Activated naive CD4-positive, alpha-beta T cell treated with anti-CD3 and anti-CD28 coated beads, Interleukin-2, amount 50 U/mL, for 72 hours (primary cell): ENCODE measurements around the gene RUBCN. TPM values are rescaled to one million over a fixed set of nuclear protein-coding genes. Genes with fewer than 3 reads are reported as not detected.
"Not testable (repeated sequence)": the region's sequence is repeated elsewhere in the genome, so short reads cannot be mapped to it uniquely, and the experiment has no call there.

ENCODE experiments used
- ATAC-seq, 2 donors: fragments of 150-1000 bp; cut with Tn5 transposase; 2 replicates each; pipeline ENCODE4 v1.10.0; 2021; ENCODE audit warnings: mild to moderate bottlenecking in 2 of 2, moderate library complexity in 2 of 2
- DNase-seq, 2 donors: peaks; one replicate each; pipeline ENCODE4 v3.0.0; 2021 to 2022; ENCODE audit warnings: low spot score in 2 of 2
- H3K27ac Mint-ChIP-seq, 2 donors: one replicate each; pipeline ENCODE4 v1.8.0; 2022; ENCODE audit warnings: mild to moderate bottlenecking in 2 of 2, mixed read lengths in 2 of 2
- H3K36me3 Mint-ChIP-seq, 2 donors: one replicate each; pipeline ENCODE4 v1.8.0; 2022; ENCODE audit warnings: mixed read lengths in 2 of 2
- H3K9me3 Mint-ChIP-seq, 2 donors: one replicate each; pipeline ENCODE4 v1.8.0; 2022; ENCODE audit warnings: mixed read lengths in 2 of 2
- total RNA-seq, 2 donors: library from RNA; stranded (reverse); gene quantifications; one replicate each; pipeline ENCODE4 v1.2.3, GENCODE V29; 2022

The RUBCN gene
- total RNA-seq, 2 donors from 2014 or later, result 26.0 to 49.3 TPM

DNA sequence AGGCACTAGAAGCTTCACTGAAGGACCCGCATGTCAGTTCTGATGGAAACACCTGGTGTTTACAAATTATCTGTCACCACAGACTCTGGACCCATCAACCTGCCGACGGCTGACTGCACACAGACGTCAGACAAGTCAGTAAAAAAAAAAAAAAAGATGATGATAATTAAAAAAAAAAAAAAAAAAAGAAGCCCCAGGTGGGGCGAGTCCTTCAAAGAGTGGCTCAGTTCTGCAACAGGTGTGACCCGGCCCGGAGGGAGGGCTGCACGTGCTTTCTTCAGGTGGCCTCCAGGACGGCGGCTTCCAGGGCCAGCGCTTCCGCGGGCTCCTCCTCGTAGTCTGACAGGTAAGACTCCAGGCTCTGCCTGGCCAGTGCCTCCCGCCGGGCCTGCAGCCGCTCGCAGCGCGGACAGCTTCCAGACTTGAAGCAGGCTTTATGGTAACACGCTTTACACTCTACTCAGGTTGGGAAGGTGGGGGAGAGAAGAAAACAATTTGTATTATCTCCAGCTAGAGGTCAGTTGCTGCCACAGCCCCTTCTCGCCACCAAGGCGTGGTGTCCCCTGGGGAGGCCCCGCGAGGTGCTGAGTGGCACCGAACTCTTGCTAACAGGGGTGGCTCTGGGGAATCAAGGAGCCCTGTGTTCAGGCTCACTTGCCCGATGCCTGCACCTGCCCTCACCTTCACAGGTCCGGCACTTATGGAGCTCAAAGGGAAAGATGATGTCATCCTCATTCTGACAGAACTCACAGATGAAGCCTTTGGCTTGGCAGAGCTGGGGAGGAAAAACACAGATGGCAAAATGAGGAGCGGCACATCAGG lies 61.8 kb downstream of the RUBCN start:
- Mint-ChIP-seq H3K36me3 (peaks cover 7 to 12% of the 10 kb centered on the region in 2 donors), H3K9me3 (peaks cover 0 to 12% of the 10 kb centered on the region in 2 donors), H3K27ac (peak overlapping the region; percentile 38 to 53)
- ATAC-seq (no peak), DNase-seq (no peak)

DNA sequence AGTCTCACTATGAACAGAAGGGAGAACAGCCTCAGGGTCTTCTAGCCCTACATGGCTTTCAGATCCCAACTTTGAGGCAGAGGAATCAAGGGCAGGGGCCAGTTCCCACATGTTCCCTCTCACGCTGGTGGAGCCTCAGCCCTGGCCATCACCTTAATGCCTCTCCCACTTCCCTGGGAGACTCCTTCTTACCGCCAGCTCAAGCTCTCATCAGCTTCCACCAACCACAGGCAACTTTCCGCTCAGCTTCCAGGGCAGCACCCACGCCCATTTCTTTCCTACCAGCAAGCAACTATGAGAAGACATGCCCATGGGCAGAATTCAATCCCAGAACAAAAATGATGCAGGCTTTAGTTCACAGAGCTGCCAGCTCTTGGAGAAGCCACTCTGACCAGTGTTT lies 63.5 kb downstream of the RUBCN start:
- ATAC-seq (no peak), DNase-seq (no peak)
- H3K27ac Mint-ChIP-seq, result peak overlapping the region; percentile 35 to 77
- H3K36me3 Mint-ChIP-seq, result peaks cover 4 to 7% of the 10 kb centered on the region in 2 donors
- H3K9me3 Mint-ChIP-seq, result peaks cover 0 to 4% of the 10 kb centered on the region in 2 donors

DNA sequence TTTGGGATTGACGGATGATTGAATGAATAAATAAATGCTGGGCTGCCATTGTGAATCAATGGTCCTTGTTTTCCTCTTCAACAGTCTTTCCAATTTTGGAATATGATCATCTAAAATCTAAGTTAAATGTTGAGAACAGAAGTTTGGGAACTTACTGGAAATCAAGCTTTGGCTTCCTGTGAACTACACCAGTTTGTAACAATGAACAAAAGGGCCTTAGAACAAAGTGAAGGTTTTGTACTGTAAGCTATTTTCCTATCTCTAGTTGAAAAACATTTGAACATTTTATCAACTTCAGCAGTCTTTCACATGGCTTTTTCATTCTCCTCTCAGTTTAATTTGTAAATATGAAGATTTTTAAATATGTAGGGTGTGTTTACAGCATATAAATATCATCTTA lies 66.3 kb downstream of the RUBCN start:
- no peaks in the 10 kb centered on the region for H3K9me3 Mint-ChIP-seq
- ATAC-seq, result no peak
- H3K27ac Mint-ChIP-seq, result no peak overlapping the region
- no peak for DNase-seq
- peaks cover 0 to 4% of the 10 kb centered on the region in 2 donors for H3K36me3 Mint-ChIP-seq

GRCh38 chr3:197667968-197668367 lies 68.7 kb downstream of the RUBCN start:
- Mint-ChIP-seq H3K27ac (peak overlapping the region; percentile 3 to 12), H3K9me3 (no peaks in the 10 kb centered on the region), H3K36me3 (no peaks in the 10 kb centered on the region)
- DNase-seq, result no peak
- ATAC-seq, result no peak

- H3K27ac Mint-ChIP-seq, result peak overlapping the region in 1 of 2 donors; percentile 3
- not testable (repeated sequence) for H3K36me3 Mint-ChIP-seq, H3K9me3 Mint-ChIP-seq, ATAC-seq, DNase-seq
Observed at GRCh38 chr3:197667293-197667692, 69.4 kb downstream of the RUBCN start.

GRCh38 chr3:197666221-197666842 lies 70.4 kb downstream of the RUBCN start:
- H3K36me3 Mint-ChIP-seq, DNase-seq, ATAC-seq, H3K9me3 Mint-ChIP-seq, H3K27ac Mint-ChIP-seq: not testable (repeated sequence)

DNA sequence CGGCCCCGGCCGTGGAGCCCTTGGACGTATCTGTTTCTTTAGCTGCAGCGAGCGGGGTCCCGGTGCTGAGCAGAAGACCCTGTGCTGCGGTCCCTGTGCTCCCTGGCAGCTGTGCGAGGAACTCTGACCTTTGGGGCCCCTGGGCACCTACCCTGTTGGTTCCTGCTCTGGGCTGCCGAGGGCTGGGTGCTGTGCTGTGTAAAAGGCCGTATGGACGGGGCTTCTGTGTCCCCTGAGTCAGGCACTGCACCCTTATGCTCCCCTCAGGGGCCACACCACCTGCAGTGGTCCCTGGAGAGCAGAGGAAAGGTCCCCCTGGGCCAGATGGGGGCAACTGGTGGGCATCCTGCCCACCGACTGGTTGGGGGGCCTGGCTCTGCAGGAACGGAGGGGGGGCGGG lies 71.2 kb downstream of the RUBCN start:
- H3K27ac Mint-ChIP-seq, H3K36me3 Mint-ChIP-seq, H3K9me3 Mint-ChIP-seq, DNase-seq: not testable (repeated sequence)
- peak in 1 of 2 donors; percentile 1 for ATAC-seq

DNA sequence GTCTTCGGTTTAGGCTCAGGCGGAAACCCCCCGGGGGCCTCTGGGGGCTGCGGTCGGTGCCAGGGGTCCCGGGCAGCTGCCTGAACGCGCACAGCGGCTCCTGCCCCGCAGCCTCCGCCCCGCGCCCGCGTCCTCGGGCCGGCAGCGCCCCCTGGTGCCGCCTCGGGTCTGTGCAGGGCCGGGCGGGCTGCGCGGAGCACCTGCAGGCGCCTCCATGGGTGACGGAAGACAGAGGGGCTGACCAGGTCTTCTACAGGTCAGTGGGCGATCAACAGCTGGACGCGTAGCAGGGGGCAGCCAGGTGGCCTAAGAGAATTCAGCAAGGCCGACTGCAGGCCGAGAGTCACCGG lies 71.6 kb downstream of the RUBCN start:
- peak; percentile 93 to 94 for ATAC-seq
- not testable (repeated sequence) for H3K36me3 Mint-ChIP-seq, DNase-seq, H3K27ac Mint-ChIP-seq, H3K9me3 Mint-ChIP-seq

DNA sequence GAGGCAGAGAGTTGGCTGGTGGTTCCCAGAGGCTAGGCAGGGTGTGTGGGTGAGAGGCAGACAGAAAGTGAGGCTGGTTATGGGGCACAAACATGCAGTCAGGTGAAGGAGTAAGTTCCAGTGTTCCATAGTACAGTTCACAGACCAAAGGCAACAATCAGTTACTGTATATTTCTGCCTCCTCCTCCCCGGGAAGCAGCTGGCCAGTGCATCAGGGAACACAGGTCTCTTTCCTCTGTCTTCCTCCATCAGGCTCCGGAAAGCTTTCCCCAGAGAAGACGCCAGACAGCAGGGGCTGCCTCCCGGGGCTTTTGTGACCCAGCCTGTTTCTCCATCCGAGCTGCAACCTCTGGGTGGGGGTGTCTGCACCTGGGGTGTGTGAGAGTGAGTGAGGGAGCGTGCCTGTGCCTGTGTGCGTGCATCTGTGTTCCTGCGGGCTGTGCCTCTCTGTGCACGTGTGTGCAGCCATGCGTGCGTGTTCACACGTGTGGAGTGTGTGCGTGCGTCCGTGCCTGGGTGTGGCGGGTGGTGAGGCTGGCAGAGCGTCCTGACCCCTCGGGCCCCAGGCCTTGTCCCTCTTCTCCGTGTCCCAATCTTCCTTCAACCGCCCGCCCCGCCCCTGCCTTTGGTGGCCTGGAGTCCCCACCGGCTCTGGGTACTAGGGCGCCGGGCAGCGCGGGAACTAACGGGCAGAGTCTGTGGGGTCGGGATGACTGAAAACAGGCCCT lies 72.1 kb downstream of the RUBCN start:
- not testable (repeated sequence) for H3K36me3 Mint-ChIP-seq, H3K27ac Mint-ChIP-seq, H3K9me3 Mint-ChIP-seq
- ATAC-seq (peak; percentile 71 to 80), DNase-seq (peak in 1 of 2 donors; percentile 49)

DNA sequence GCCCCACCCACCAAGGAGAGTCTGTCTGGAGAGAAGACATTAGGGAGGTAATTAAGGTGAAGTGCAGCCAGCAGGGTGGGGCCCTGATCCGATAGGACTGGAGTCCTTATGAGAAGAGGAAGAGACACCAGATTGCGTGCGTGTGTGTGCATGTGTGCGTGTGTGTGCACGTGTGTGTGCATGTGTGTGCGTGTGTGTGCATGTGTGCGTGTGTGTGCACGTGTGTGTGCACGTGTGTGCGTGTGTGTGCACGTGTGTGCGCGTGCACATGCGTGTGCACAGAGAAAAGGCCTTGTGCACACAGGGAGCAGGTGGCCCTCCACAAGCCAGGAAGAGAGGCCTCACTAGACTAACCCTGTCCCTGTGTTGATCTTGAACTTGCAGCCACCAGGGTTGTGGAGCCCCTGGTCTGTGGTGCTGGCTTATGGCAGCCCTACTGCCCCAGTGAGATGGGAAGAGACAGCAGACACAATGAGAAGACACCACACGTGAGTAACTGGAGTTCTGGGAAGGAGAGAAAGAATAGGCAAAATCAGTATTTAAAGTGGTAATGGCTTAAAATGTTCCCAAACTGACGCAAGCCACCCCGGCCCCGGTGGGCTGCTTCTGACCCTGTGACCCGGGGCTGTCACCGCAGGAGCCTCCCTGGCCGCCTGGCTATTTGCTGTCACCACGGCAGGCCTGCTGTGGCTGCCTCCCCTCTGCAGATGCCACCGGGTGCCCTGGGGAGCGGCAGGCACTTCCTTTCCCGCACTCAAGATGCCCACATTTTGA lies 73.2 kb downstream of the RUBCN start:
- not testable (repeated sequence) for H3K9me3 Mint-ChIP-seq, ATAC-seq, H3K36me3 Mint-ChIP-seq, DNase-seq, H3K27ac Mint-ChIP-seq

- H3K9me3 Mint-ChIP-seq, H3K36me3 Mint-ChIP-seq, H3K27ac Mint-ChIP-seq, DNase-seq, ATAC-seq: not testable (repeated sequence)
Observed at GRCh38 chr3:197662352-197662751, 74.4 kb downstream of the RUBCN start.

DNA sequence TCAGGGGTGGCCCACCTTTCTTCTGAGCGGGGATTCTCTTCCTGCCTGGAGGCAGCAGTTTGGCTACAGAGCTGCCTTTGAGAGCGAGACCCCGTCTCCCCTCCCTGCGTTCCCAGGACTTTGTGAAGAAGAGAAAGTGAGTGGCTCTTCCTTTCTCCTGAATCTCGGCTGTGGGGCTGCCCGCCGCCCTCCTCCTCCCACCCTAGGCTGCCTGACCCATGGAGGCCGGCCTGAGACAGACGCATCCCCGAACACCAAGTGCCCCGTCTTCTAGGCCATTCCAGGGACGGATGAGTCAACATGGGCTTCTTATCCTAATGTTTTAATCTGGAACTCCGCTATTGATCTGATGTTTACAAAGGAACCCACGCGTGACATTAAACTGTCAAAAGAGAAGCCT lies 74.8 kb downstream of the RUBCN start:
- not testable (repeated sequence) for H3K27ac Mint-ChIP-seq, H3K36me3 Mint-ChIP-seq, ATAC-seq, DNase-seq, H3K9me3 Mint-ChIP-seq

- DNase-seq, H3K27ac Mint-ChIP-seq, H3K36me3 Mint-ChIP-seq, H3K9me3 Mint-ChIP-seq, ATAC-seq: not testable (repeated sequence)
Observed at GRCh38 chr3:197661234-197661834, 75.4 kb downstream of the RUBCN start.

- H3K36me3 Mint-ChIP-seq, H3K9me3 Mint-ChIP-seq, ATAC-seq, H3K27ac Mint-ChIP-seq: not testable (repeated sequence)
- DNase-seq, result peak in 1 of 2 donors; percentile 52
Observed at GRCh38 chr3:197659701-197660100, 77.0 kb downstream of the RUBCN start.

DNA sequence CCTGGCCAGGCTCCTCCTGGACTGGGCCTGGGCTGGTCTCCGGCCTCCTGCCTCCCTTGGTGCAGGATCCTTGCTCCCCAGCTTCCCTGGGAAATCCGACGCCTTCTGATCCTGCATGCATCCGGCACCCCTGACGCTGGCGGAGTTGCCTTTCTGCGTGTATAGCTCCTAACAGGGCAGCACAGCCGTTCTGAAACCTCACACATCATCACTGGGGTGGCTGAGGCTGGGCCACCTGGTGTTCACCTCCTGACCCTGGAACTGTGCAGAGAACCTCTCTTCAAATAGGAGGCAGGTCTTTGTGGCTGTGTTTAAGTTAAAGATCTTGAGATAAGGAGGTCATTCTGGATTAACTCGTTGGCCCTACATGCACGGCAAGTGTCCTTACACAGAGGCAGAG lies 77.6 kb downstream of the RUBCN start:
- H3K36me3 Mint-ChIP-seq, ATAC-seq, H3K9me3 Mint-ChIP-seq, H3K27ac Mint-ChIP-seq, DNase-seq: not testable (repeated sequence)

DNA sequence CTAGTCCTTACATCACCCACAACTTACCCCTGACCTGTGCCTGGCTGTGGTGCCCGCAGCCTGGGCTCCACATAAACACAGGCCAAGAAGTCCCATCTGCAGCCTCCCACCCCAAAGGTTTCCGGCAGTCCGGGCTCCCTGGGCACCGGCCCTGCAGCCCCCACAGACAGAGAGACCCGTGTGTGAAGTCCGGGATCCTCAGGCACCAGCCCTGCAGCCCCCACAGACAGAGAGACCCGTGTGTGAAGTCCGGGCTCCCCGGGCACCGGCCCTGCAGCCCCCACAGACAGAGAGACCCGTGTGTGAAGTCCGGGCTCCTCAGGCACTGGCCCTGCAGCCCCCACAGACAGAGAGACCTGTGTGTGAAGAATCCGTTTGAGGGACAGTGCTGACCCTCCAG lies 78.0 kb downstream of the RUBCN start:
- not testable (repeated sequence) for H3K27ac Mint-ChIP-seq, ATAC-seq, H3K9me3 Mint-ChIP-seq, H3K36me3 Mint-ChIP-seq, DNase-seq
